CD4-positive, alpha-beta T cell (primary cell): ENCODE data around the gene ADH5. TPM values are rescaled to one million over a fixed set of nuclear protein-coding genes. Genes with fewer than 3 reads are reported as not detected.
"Not testable (repeated sequence)": the region's sequence is repeated elsewhere in the genome, so short reads cannot be mapped to it uniquely, and the experiment has no call there.

Experiments
- ATAC-seq: fragments of 200-7000 bp; cut with Tn5 transposase; one replicate; pipeline ENCODE4 v1.10.0; 2022; ENCODE audit warnings: mild to moderate bottlenecking; ENCODE audit not compliant: poor library complexity
- CTCF ChIA-PET: fragments of 350-600 bp; sonication (Branson Sonifier 250); formaldehyde crosslinking; loops from one replicate; lab custom pipeline; 2021; ENCODE audit warnings: antibody characterized with exemption, inconsistent platforms; lab: Charles Lee
- POLR2A ChIA-PET: fragments of 350-600 bp; sonication (Branson Sonifier 250); formaldehyde crosslinking; loops from one replicate; lab custom pipeline; 2021; ENCODE audit warnings: antibody characterized with exemption, inconsistent platforms; lab: Charles Lee
- DNase-seq, 14 experiments: peaks; one replicate each; pipeline ENCODE4 v3.0.0-alpha.2; 2013 to 2020; ENCODE audit warnings: mixed read lengths in 2 of 14
- H3K27ac ChIP-seq, 2 donors: one replicate each; pipeline versions ENCODE4 v1.5.1 to v1.7.0; 2013; ENCODE audit warnings: low read length in 2 of 2, low read depth in 1 of 2, mild to moderate bottlenecking in 1 of 2
- H3K27me3 ChIP-seq, 2 experiments: 1 replicate in 1 of 2; 2 replicates in 1 of 2; pipeline versions ENCODE4 v1.6.1 to v1.7.0; 2013; ENCODE audit warnings: low read length in 2 of 2, control low read depth in 1 of 2, mild to moderate bottlenecking in 1 of 2, moderate library complexity in 1 of 2; ENCODE audit not compliant: insufficient read depth in 2 of 2, control insufficient read depth in 1 of 2
- H3K36me3 ChIP-seq: one replicate; pipeline ENCODE4 v1.6.1; 2013; ENCODE audit warnings: low read length, control low read depth; ENCODE audit not compliant: insufficient read depth
- H3K4me1 ChIP-seq: one replicate; pipeline ENCODE4 v1.6.1; 2013; ENCODE audit warnings: low read length, control low read depth; ENCODE audit not compliant: insufficient read depth
- H3K4me3 ChIP-seq: one replicate; pipeline ENCODE4 v1.5.1; 2013; ENCODE audit warnings: mild to moderate bottlenecking, low read length, moderate library complexity
- H3K9me3 ChIP-seq, 2 experiments: 1 replicate in 1 of 2; 2 replicates in 1 of 2; pipeline versions ENCODE4 v1.6.1 to v1.7.0; 2013; ENCODE audit warnings: low read length in 2 of 2, mild to moderate bottlenecking in 2 of 2, control low read depth in 1 of 2, moderate library complexity in 1 of 2; ENCODE audit not compliant: control insufficient read depth in 1 of 2, insufficient read depth in 1 of 2
- H3K27ac Mint-ChIP-seq: one replicate; pipeline ENCODE4 v1.8.0; 2020; ENCODE audit warnings: mixed read lengths
- H3K27me3 Mint-ChIP-seq: one replicate; pipeline ENCODE4 v1.8.0; 2021; ENCODE audit warnings: mixed read lengths
- H3K36me3 Mint-ChIP-seq: one replicate; pipeline ENCODE4 v1.8.0; 2021; ENCODE audit warnings: low read depth, mixed read lengths
- H3K4me1 Mint-ChIP-seq: one replicate; pipeline ENCODE4 v1.8.0; 2021; ENCODE audit warnings: low read depth, mixed read lengths
- H3K4me3 Mint-ChIP-seq: one replicate; pipeline ENCODE4 v1.8.0; 2020; ENCODE audit warnings: mild to moderate bottlenecking, mixed read lengths
- H3K9me3 Mint-ChIP-seq: one replicate; pipeline ENCODE4 v1.8.0; 2020; ENCODE audit warnings: mixed read lengths
- intact Hi-C, 2 experiments: fragments of 100-400 bp; cut with DNase I in 1 of 2; cut with micrococcal nuclease in 1 of 2; formaldehyde crosslinking; loops; one replicate each; pipeline versions ENCODE4 v1.15.1 to v1.9.0; 2023 to 2025; cut with DNase I, micrococcal nuclease
- total RNA-seq, 174 experiments: library from RNA in 2 of 174; stranded (reverse) in 2 of 174; gene quantifications; one replicate each; pipeline ENCODE4 v1.2.3 and lab custom pipeline; 2021 to 2026
- TF ChIP-seq, protein P1 (sequence below): fragments of 200-600 bp; IDR thresholded peaks from one replicate; pipeline ENCODE4 v1.8.0; 2022; ENCODE audit warnings: antibody characterized with exemption, mild to moderate bottlenecking

Gene ADH5
- total RNA-seq, 2 experiments from 2014 or later = 49.1 to 52.0 TPM

DNA sequence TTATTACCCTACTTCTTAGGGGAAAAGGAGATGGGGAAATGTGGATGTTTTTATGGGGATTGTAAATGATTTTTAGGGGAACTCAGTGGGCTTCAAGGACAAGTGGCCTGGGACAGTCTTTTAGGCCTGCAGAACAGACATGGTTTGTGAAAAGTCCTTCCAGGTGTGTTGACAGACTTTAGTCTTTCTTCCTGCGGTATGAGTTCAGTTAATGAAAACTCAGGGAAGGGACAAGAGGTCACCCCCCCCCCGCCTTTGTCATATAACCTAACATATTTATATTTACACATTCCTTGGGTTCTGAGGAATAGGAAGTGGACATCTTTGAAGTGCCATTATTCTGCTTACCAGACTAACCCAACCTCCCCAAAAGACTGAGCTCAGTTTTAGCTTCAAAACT, 61.3 kb downstream of the ADH5 start:
- Histone ChIP-seq H3K27me3 (no peaks in the 10 kb centered on the region), H3K36me3 (peaks cover 10% of the 10 kb centered on the region), H3K4me3 (no peak overlapping the region), H3K4me1 (peaks cover 20% of the 10 kb centered on the region), H3K27ac (no peak overlapping the region), H3K9me3 (peaks cover 0 to 4% of the 10 kb centered on the region in 2 experiments)
- TF ChIP-seq, protein P1, sequence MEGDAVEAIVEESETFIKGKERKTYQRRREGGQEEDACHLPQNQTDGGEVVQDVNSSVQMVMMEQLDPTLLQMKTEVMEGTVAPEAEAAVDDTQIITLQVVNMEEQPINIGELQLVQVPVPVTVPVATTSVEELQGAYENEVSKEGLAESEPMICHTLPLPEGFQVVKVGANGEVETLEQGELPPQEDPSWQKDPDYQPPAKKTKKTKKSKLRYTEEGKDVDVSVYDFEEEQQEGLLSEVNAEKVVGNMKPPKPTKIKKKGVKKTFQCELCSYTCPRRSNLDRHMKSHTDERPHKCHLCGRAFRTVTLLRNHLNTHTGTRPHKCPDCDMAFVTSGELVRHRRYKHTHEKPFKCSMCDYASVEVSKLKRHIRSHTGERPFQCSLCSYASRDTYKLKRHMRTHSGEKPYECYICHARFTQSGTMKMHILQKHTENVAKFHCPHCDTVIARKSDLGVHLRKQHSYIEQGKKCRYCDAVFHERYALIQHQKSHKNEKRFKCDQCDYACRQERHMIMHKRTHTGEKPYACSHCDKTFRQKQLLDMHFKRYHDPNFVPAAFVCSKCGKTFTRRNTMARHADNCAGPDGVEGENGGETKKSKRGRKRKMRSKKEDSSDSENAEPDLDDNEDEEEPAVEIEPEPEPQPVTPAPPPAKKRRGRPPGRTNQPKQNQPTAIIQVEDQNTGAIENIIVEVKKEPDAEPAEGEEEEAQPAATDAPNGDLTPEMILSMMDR = no peak
- no peaks in the 10 kb centered on the region for H3K27me3 Mint-ChIP-seq
- no peak for DNase-seq
- POLR2A ChIA-PET = no interaction called here
- peaks cover 29% of the 10 kb centered on the region for H3K36me3 Mint-ChIP-seq
- no peak for ATAC-seq
- intact Hi-C loops = no loop called here
- H3K9me3 Mint-ChIP-seq = no peaks in the 10 kb centered on the region
- peaks cover 85% of the 10 kb centered on the region for H3K4me1 Mint-ChIP-seq
- CTCF ChIA-PET = interaction anchor here (2.5 kb wide), 1 partner anchor 32 kb away, joined by 6 read pairs; the partner anchor contains the start of gene METAP1
- peak overlapping the region; percentile 12 for H3K27ac Mint-ChIP-seq
- no peak overlapping the region for H3K4me3 Mint-ChIP-seq

DNA sequence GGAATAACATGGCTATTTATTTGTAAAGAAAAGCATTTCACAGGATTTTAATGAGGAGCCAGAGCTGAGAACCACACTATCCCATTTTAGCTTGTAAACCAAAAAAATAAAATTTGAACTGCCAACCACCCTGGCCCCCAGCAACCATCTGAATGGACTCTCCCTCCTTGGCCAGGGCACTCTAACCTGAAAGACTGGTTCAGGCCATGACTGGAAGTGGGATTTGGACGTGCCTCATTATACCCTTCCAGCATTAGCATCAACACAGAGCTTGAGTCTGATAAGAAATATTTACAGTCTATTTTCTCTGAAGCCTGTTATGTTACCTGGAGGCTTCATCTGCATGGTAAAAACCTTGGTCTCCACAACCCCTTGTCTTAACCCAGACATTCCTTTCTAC, 63.1 kb downstream of the ADH5 start:
- POLR2A ChIA-PET = no interaction called here
- H3K27me3 ChIP-seq = no peaks in the 10 kb centered on the region
- Mint-ChIP-seq H3K4me1 (peaks cover 92% of the 10 kb centered on the region), H3K36me3 (peaks cover 33% of the 10 kb centered on the region), H3K27me3 (no peaks in the 10 kb centered on the region), H3K4me3 (no peak overlapping the region), H3K27ac (peak overlapping the region; percentile 54), H3K9me3 (no peaks in the 10 kb centered on the region)
- H3K4me3 ChIP-seq = no peak overlapping the region
- CTCF ChIA-PET = interaction anchor here (1.6 to 2.5 kb wide), 2 partner anchors 30 to 31 kb away, joined by 6 to 10 read pairs; partner anchors contain the start of gene METAP1
- peaks cover 10 to 12% of the 10 kb centered on the region in 2 experiments for H3K9me3 ChIP-seq
- TF ChIP-seq, protein P1 = no peak
- intact Hi-C loops = no loop called here
- peaks cover 6% of the 10 kb centered on the region for H3K36me3 ChIP-seq
- ATAC-seq = no peak
- H3K4me1 ChIP-seq = peaks cover 23% of the 10 kb centered on the region
- DNase-seq = no peak
- no peak overlapping the region for H3K27ac ChIP-seq

- intact Hi-C loops = no loop called here
- ATAC-seq (no peak), DNase-seq (peak in 3 of 14 experiments; percentile 9 to 16 (median 14))
- Histone ChIP-seq H3K27ac (no peak overlapping the region), H3K36me3 (peaks cover 7% of the 10 kb centered on the region), H3K27me3 (no peaks in the 10 kb centered on the region), H3K4me3 (no peak overlapping the region), H3K9me3 (peaks cover 10 to 17% of the 10 kb centered on the region in 2 experiments), H3K4me1 (peaks cover 23% of the 10 kb centered on the region)
- H3K27ac Mint-ChIP-seq = peak overlapping the region; percentile 54
- TF ChIP-seq, protein P1 = no peak
- no peaks in the 10 kb centered on the region for H3K27me3 Mint-ChIP-seq
- POLR2A ChIA-PET = no interaction called here
- peaks cover 85% of the 10 kb centered on the region for H3K4me1 Mint-ChIP-seq
- peaks cover under 1% of the 10 kb centered on the region for H3K9me3 Mint-ChIP-seq
- no peak overlapping the region for H3K4me3 Mint-ChIP-seq
- CTCF ChIA-PET = interaction anchor here (0.6 to 1.6 kb wide), 2 partner anchors 29 to 32 kb away, joined by 3 to 10 read pairs; partner anchors contain the start of gene METAP1
- peaks cover 34% of the 10 kb centered on the region for H3K36me3 Mint-ChIP-seq
Observed at GRCh38 chr4:99024481-99025275, 63.9 kb downstream of the ADH5 start.

DNA sequence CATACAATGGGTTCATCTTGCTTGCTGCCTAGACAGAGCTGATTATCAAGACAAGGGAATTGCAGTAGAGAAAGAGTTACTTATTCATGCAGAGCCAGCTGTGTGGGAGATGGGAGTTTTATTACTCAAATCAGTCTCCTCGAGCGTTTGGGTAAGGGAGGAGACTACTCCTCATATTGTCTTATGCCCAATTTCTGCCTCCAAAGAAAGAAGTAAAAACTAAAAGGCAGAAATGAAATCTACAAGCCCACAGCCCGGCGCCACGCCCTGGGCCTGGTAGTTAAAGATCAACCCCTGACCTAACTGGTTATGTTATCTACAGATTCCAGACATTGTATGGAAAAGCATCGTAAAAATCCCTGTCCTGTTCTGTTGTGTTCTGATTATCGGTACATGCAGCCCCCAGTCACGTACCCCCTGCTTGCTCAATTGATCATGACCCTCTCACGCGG, 64.8 kb downstream of the ADH5 start:
- H3K9me3 Mint-ChIP-seq, intact Hi-C loops, H3K4me3 Mint-ChIP-seq, H3K27ac Mint-ChIP-seq, POLR2A ChIA-PET, ATAC-seq, H3K27ac ChIP-seq, H3K27me3 ChIP-seq, H3K27me3 Mint-ChIP-seq, H3K36me3 ChIP-seq, H3K4me3 ChIP-seq, DNase-seq: not testable (repeated sequence)
- Histone ChIP-seq H3K9me3 (peaks cover 10 to 17% of the 10 kb centered on the region in 2 experiments), H3K4me1 (peaks cover 23% of the 10 kb centered on the region)
- Mint-ChIP-seq H3K4me1 (peaks cover 83% of the 10 kb centered on the region), H3K36me3 (peaks cover 35% of the 10 kb centered on the region)
- CTCF ChIA-PET = interaction anchor here (1.6 kb wide), 1 partner anchor 32 kb away, joined by 10 read pairs; no protein-coding TSS in a partner anchor
